Left ventricle myocardium inferior (tissue), 1 donor: ENCODE measurements around the gene SYNPR. TPM values are rescaled to one million over a fixed set of nuclear protein-coding genes. Genes with fewer than 3 reads are reported as not detected.

ENCODE experiments used
- DNase-seq: peaks from one replicate; pipeline ENCODE4 v3.0.0-alpha.2; 2020
- H3K27ac ChIP-seq: fragments of 200-600 bp; replicated peaks from 2 replicates; pipeline ENCODE4 v1.8.0; 2021
- H3K27me3 ChIP-seq: fragments of 200-600 bp; 2 replicates; pipeline ENCODE4 v1.8.0; 2021; ENCODE audit warnings: low read depth
- H3K36me3 ChIP-seq: fragments of 200-600 bp; 2 replicates; pipeline ENCODE4 v1.8.0; 2021
- H3K4me1 ChIP-seq: fragments of 200-600 bp; 2 replicates; pipeline ENCODE4 v1.8.0; 2021
- H3K4me3 ChIP-seq: fragments of 200-600 bp; 2 replicates; pipeline ENCODE4 v1.8.0; 2021; ENCODE audit warnings: mild to moderate bottlenecking, moderate library complexity
- H3K9me3 ChIP-seq: fragments of 200-600 bp; replicated peaks from 2 replicates; pipeline ENCODE4 v1.8.0; 2021
- CTCF ChIP-seq: fragments of 200-600 bp; IDR thresholded peaks from 2 replicates; pipeline ENCODE4 v1.8.0; 2021; ENCODE audit warnings: antibody characterized with exemption, mild to moderate bottlenecking, borderline replicate concordance
- intact Hi-C: fragments of 100-400 bp; cut with micrococcal nuclease; formaldehyde crosslinking; loops from one replicate; pipeline ENCODE4 v1.11.0; 2022
- total RNA-seq: library from RNA; stranded (reverse); fragmentation: NEBNext Ultra II Directional; extraction: Animal tissue kit (Norgen Biotek cat#: 25700); gene quantifications from one replicate; pipeline ENCODE4 v1.2.1, GENCODE V29; 2021
- donor health status: DM: no; HTN: yes; CAD: no; lungs with severe emphysema.

Gene SYNPR
- total RNA-seq, 1 donor from 2014 or later, result 0.93 TPM

- Histone ChIP-seq H3K27ac (no peak overlapping the region), H3K4me3 (no peak overlapping the region), H3K36me3 (no peaks in the 10 kb centered on the region), H3K4me1 (no peaks in the 10 kb centered on the region), H3K27me3 (no peaks in the 10 kb centered on the region), H3K9me3 (no peaks in the 10 kb centered on the region)
- intact Hi-C loops, result no loop called here
- no peak for TF ChIP-seq CTCF
- no peak for DNase-seq
Observed at GRCh38 chr3:63290686-63291085, 12.6 kb downstream of the SYNPR start.

- no peaks in the 10 kb centered on the region for H3K4me1 ChIP-seq
- H3K27me3 ChIP-seq, result no peaks in the 10 kb centered on the region
- no peak for TF ChIP-seq CTCF
- no peak for DNase-seq
- H3K27ac ChIP-seq, result no peak overlapping the region
- H3K4me3 ChIP-seq, result no peak overlapping the region
- no peaks in the 10 kb centered on the region for H3K36me3 ChIP-seq
- H3K9me3 ChIP-seq, result peaks cover 17% of the 10 kb centered on the region
- intact Hi-C loops, result no loop called here
Observed at GRCh38 chr3:63294332-63294731, 16.2 kb downstream of the SYNPR start.

GRCh38 chr3:63295356-63295755 is 17.2 kb downstream of the SYNPR start:
- Histone ChIP-seq H3K27me3 (no peaks in the 10 kb centered on the region), H3K4me3 (no peak overlapping the region), H3K4me1 (no peaks in the 10 kb centered on the region), H3K27ac (no peak overlapping the region), H3K36me3 (no peaks in the 10 kb centered on the region), H3K9me3 (peaks cover 17% of the 10 kb centered on the region)
- intact Hi-C loops, result no loop called here
- no peak for TF ChIP-seq CTCF
- no peak for DNase-seq

- TF ChIP-seq CTCF, result no peak
- Histone ChIP-seq H3K27me3 (no peaks in the 10 kb centered on the region), H3K4me1 (no peaks in the 10 kb centered on the region), H3K4me3 (no peak overlapping the region), H3K36me3 (no peaks in the 10 kb centered on the region), H3K9me3 (peaks cover 17% of the 10 kb centered on the region), H3K27ac (no peak overlapping the region)
- intact Hi-C loops, result no loop called here
- DNase-seq, result no peak
Observed at GRCh38 chr3:63295806-63296205, 17.7 kb downstream of the SYNPR start.

DNA sequence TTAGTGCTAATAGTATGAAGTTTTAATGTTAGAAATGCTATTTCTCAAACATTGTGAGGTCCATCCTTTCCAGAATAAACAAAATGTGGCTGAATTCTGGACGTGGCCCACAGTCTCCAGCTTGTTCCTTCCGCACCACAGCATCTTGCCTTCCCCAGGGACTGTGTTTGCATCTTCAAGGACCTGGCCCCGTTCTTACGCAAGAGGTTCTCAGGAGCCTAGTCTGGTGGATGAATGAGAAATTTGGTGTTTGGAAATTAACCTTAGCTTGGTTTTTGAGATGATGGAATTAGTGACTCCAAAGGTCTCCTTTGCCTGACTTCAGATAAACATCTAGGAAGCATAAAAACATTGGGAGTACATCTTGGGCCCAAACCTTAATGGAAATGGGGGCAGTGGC is 18.1 kb downstream of the SYNPR start:
- H3K4me1 ChIP-seq, result no peaks in the 10 kb centered on the region
- no peak for DNase-seq
- no peak overlapping the region for H3K27ac ChIP-seq
- no peak overlapping the region for H3K4me3 ChIP-seq
- intact Hi-C loops, result no loop called here
- TF ChIP-seq CTCF, result no peak
- H3K9me3 ChIP-seq, result peaks cover 17% of the 10 kb centered on the region
- H3K36me3 ChIP-seq, result no peaks in the 10 kb centered on the region
- H3K27me3 ChIP-seq, result no peaks in the 10 kb centered on the region

GRCh38 chr3:63303238-63303637 is 25.1 kb downstream of the SYNPR start:
- no peak overlapping the region for H3K4me3 ChIP-seq
- DNase-seq, result no peak
- peaks cover 4% of the 10 kb centered on the region for H3K9me3 ChIP-seq
- H3K36me3 ChIP-seq, result no peaks in the 10 kb centered on the region
- H3K4me1 ChIP-seq, result no peaks in the 10 kb centered on the region
- H3K27me3 ChIP-seq, result no peaks in the 10 kb centered on the region
- no peak for TF ChIP-seq CTCF
- intact Hi-C loops, result no loop called here
- no peak overlapping the region for H3K27ac ChIP-seq
